Measurements from ENCODE around the gene PTPRM. TPM values are rescaled to one million over a fixed set of nuclear protein-coding genes. Genes with fewer than 3 reads are reported as not detected.

Gene PTPRM
- total and polyA plus RNA-seq, 2 of the 8 experiments (the other 6 are each of a cell fraction or from before 2014, with no cell fraction given) = 4.1 to 7.0 TPM

GRCh38 chr18:8207996-8208395, 640.9 kb downstream of the PTPRM start:
- Histone ChIP-seq H3K23ac (ENCODE audit: insufficient read length) (no peak overlapping the region), H3K18ac (ENCODE audit: extremely low read depth, low read length) (no peak overlapping the region), H2BK12ac (ENCODE audit: low read depth, low read length) (no peak overlapping the region), H3K9me3 (ENCODE audit: insufficient read depth in 2 of 2, low read depth in 1 of 2, low read length in 1 of 2) (no peaks in the 10 kb centered on the region), H3K4ac (replicated peaks; ENCODE audit: insufficient read length, low read depth, low read length) (no peak overlapping the region), H4K8ac (ENCODE audit: extremely low read depth, insufficient read depth, low read length) (no peak overlapping the region), H3K27ac (ENCODE audit: low read depth, low read length) (no peak overlapping the region), H3K27me3 (replicated peaks in 1 of 4; ENCODE audit: control insufficient read depth in 3 of 4, extremely low read depth in 1 of 4, insufficient read depth in 3 of 4, low read length in 3 of 4) (no peaks in the 10 kb centered on the region), H3K79me2 (ENCODE audit: control insufficient read depth in 1 of 2, insufficient read depth in 2 of 2, low read length in 2 of 2) (no peaks in the 10 kb centered on the region), H2AK5ac (ENCODE audit: low read depth, low read length) (no peak overlapping the region), H4K91ac (replicated peaks; ENCODE audit: insufficient read length, low read length) (no peak overlapping the region), H2AFZ (ENCODE audit: low read length) (no peak overlapping the region), H3K56ac (replicated peaks; ENCODE audit: insufficient read length, low read depth, low read length) (no peak overlapping the region), H3K9ac (replicated peaks in 1 of 4; ENCODE audit: extremely low read depth in 1 of 4, low read depth in 3 of 4, low read length in 3 of 4) (no peak overlapping the region), H2BK5ac (ENCODE audit: low read depth, low read length) (no peak overlapping the region), H3K4me1 (replicated peaks in 1 of 4; ENCODE audit: control insufficient read depth in 3 of 4, insufficient read depth in 4 of 4, low read length in 3 of 4) (no peaks in the 10 kb centered on the region), H2BK20ac (ENCODE audit: low read length) (no peak overlapping the region), H3K14ac (ENCODE audit: insufficient read length) (no peak overlapping the region), H2BK120ac (replicated peaks; ENCODE audit: low read depth, low read length) (no peak overlapping the region), H3K36me3 (ENCODE audit: control insufficient read depth in 2 of 4, insufficient read depth in 4 of 4, low read length in 3 of 4) (no peaks in the 10 kb centered on the region), H3K79me1 (ENCODE audit: low read depth, low read length) (no peaks in the 10 kb centered on the region), H4K5ac (ENCODE audit: insufficient read length, low read depth, low read length) (no peak overlapping the region), H4K20me1 (replicated peaks in 1 of 2; ENCODE audit: control insufficient read depth in 1 of 2, insufficient read depth in 2 of 2, low read length in 2 of 2) (no peaks in the 10 kb centered on the region), H3K4me2 (ENCODE audit: insufficient read depth in 1 of 2, low read depth in 2 of 2, low read length in 2 of 2) (no peak overlapping the region), H3K23me2 (ENCODE audit: low read depth, low read length) (no peaks in the 10 kb centered on the region), H2BK15ac (ENCODE audit: low read length) (no peak overlapping the region), H3K4me3 (ENCODE audit: extremely low read depth in 1 of 4, insufficient read depth in 2 of 4, low read depth in 3 of 4, low read length in 4 of 4) (no peak overlapping the region)
- no peak for FAIRE-seq
- ChIA-PET POLR2A (ENCODE audit: partially characterized antibody) (interaction anchor here (0.7 kb wide), 1 partner anchor 9 kb away, joined by 4 read pairs; no protein-coding TSS in a partner anchor), CTCF (ENCODE audit: partially characterized antibody) (interaction anchor here (0.6 to 1.1 kb wide), 2 partner anchors 13 to 97 kb away, joined by 3 to 4 read pairs; no protein-coding TSS in a partner anchor)
- DNase-seq (ENCODE audit: low read depth in 1 of 2, low spot score in 2 of 2) = no peak
- WGBS, 2 experiments (ENCODE audit: extremely low coverage in 1 of 2, insufficient coverage in 1 of 2, insufficient read length in 1 of 2, insufficient replicate concordance in 2 of 2, low coverage in 1 of 2, low lambda C conversion rate in 2 of 2, missing lambda C conversion rate in 1 of 2) = 84% methylated on average over 5 of the region's 5 CpGs; no CpG with 5 or more reads in 1 of the 2 experiments
- TF ChIP-seq ZNF274 (IDR thresholded peaks at IDR 0.05; ENCODE audit: borderline replicate concordance, extremely low read depth, low read length) (no peak), RFX5 (IDR thresholded peaks at IDR 0.05; ENCODE audit: borderline replicate concordance, low read depth, low read length) (no peak), RXRA (IDR thresholded peaks at IDR 0.05; ENCODE audit: insufficient read depth, low read depth, low read length) (no peak), CHD1 (IDR thresholded peaks at IDR 0.05; ENCODE audit: low read depth, low read length) (no peak), SUZ12 (IDR thresholded peaks at IDR 0.05; ENCODE audit: low read length) (no peak), FOSL1 (IDR thresholded peaks at IDR 0.05; ENCODE audit: insufficient read depth, low read depth, low read length) (no peak), CTCF (IDR thresholded peaks at IDR 0.05; ENCODE audit: control extremely low read depth in 1 of 3, insufficient read depth in 1 of 3, low read depth in 1 of 3, low read length in 3 of 3) (no peak), HDAC2 (IDR thresholded peaks at IDR 0.05; ENCODE audit: borderline replicate concordance in 1 of 2, low read depth in 2 of 2, low read length in 2 of 2) (no peak)
- TF ChIP-seq, protein P1, sequence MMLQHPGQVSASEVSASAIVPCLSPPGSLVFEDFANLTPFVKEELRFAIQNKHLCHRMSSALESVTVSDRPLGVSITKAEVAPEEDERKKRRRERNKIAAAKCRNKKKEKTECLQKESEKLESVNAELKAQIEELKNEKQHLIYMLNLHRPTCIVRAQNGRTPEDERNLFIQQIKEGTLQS (IDR thresholded peaks at IDR 0.05; ENCODE audit: insufficient read depth, low read depth, low read length) = no peak
- TF ChIP-seq, protein P2, sequence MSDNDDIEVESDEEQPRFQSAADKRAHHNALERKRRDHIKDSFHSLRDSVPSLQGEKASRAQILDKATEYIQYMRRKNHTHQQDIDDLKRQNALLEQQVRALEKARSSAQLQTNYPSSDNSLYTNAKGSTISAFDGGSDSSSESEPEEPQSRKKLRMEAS (IDR thresholded peaks at IDR 0.05) = no peak
